K562 (cell line): ENCODE measurements around the gene DUSP28. TPM values are rescaled to one million over a fixed set of nuclear protein-coding genes. Genes with fewer than 3 reads are reported as not detected.

Source experiments
- ADNP ChIP-seq: fragments of 200-800 bp; sonication (Bioruptor generic); IDR thresholded peaks from 2 replicates; pipeline ENCODE4 v1.6.1; 2016; ENCODE audit warnings: missing genetic modification characterization, missing compliant biosample characterization
- ATF1 ChIP-seq, 2 experiments: fragments of 450-650 bp in 1 of 2; IDR thresholded peaks; 2 replicates each; pipeline ENCODE4 v1.6.1; 2016; ENCODE audit warnings: missing compliant biosample characterization in 1 of 2, missing genetic modification characterization in 1 of 2
- CBFA2T3 ChIP-seq: fragments of 450-650 bp; IDR thresholded peaks from 2 replicates; pipeline ENCODE4 v1.6.1; 2017
- CEBPG ChIP-seq, 3 experiments: fragments of 200-800 bp in 1 of 3; sonication (Bioruptor generic) in 1 of 3; sonication (generic) in 1 of 3; formaldehyde crosslinking in 1 of 3; IDR thresholded peaks in 2 of 3; conservative IDR thresholded peaks in 1 of 3; 2 replicates each; pipeline versions ENCODE4 v1.6.1 to v1.8.0; 2016 to 2022; ENCODE audit warnings: missing compliant biosample characterization in 2 of 3, missing genetic modification characterization in 2 of 3, mild to moderate bottlenecking in 1 of 3, missing genetic modification reagents in 1 of 3
- DMBX1 ChIP-seq: fragments of 250-450 bp; sonication (Bioruptor Pico); IDR thresholded peaks from 2 replicates; pipeline ENCODE4 v1.8.0; 2022; ENCODE audit warnings: inconsistent platforms, mild to moderate bottlenecking, moderate library complexity, borderline replicate concordance
- EP400 ChIP-seq: fragments of 450-650 bp; IDR thresholded peaks from 2 replicates; pipeline ENCODE4 v1.6.1; 2017; ENCODE audit warnings: antibody characterized with exemption, mild to moderate bottlenecking, moderate library complexity
- KDM1A ChIP-seq, 2 experiments: fragments of 450-650 bp; IDR thresholded peaks; 2 replicates each; pipeline ENCODE4 v1.6.1; 2016; ENCODE audit warnings: mild to moderate bottlenecking in 2 of 2
- NCOA6 ChIP-seq: fragments of 450-650 bp; IDR thresholded peaks from 2 replicates; pipeline ENCODE4 v1.6.1; 2017; ENCODE audit warnings: mild to moderate bottlenecking
- NR4A1 ChIP-seq, 2 experiments: fragments of 250-450 bp in 1 of 2; fragments of 450-650 bp in 1 of 2; sonication (Bioruptor Pico) in 1 of 2; IDR thresholded peaks; 2 replicates each; pipeline versions ENCODE4 v1.4.0 to v1.6.1; 2016 to 2020; ENCODE audit warnings: mild to moderate bottlenecking in 2 of 2, missing compliant biosample characterization in 1 of 2, missing genetic modification characterization in 1 of 2, moderate library complexity in 1 of 2
- POLR2B ChIP-seq: fragments of 450-650 bp; IDR thresholded peaks from 2 replicates; pipeline ENCODE4 v1.6.1; 2018; ENCODE audit warnings: low read depth; ENCODE audit not compliant: partially characterized antibody
- SP1 ChIP-seq: sonication (generic); formaldehyde crosslinking; IDR thresholded peaks from 2 replicates; pipeline ENCODE4 v1.8.1; 2022; ENCODE audit warnings: mild to moderate bottlenecking, missing genetic modification reagents
- TAL1 ChIP-seq: fragments of 450-650 bp; IDR thresholded peaks from 2 replicates; pipeline ENCODE4 v1.6.1; 2016; ENCODE audit warnings: mild to moderate bottlenecking
- ZNF589 ChIP-seq: fragments of 200-800 bp; sonication (Bioruptor generic); IDR thresholded peaks from 2 replicates; pipeline ENCODE4 v1.6.1; 2016; ENCODE audit warnings: low read depth, missing genetic modification characterization, missing compliant biosample characterization
- ZSCAN32 ChIP-seq: fragments of 450-650 bp; formaldehyde crosslinking; IDR thresholded peaks from 2 replicates; pipeline ENCODE4 v1.4.0; 2020; ENCODE audit warnings: mild to moderate bottlenecking, moderate library complexity
- polyA plus RNA-seq, 8 experiments: library from polyadenylated mRNA; depleted of rRNA in 4 of 8; stranded (reverse) in 5 of 8; unstranded in 3 of 8; fragments of >200 nt; fragmentation: Nextera tagmentation in 2 of 8; fragmentation: Illumina TruSeq in 1 of 8; extraction: Ambion mirVana in 2 of 8; extraction: Trizol in 1 of 8; gene quantifications; 2 replicates each; pipeline versions ENCODE4 v1.2.1 to v1.2.3, GENCODE V29; 2011 to 2014; ENCODE audit warnings: inconsistent platforms in 1 of 8, missing spikeins in 1 of 8
- total RNA-seq, 7 experiments: library from RNA; depleted of rRNA in 6 of 7; stranded (reverse); fragments of >200 nt in 6 of 7; fragmentation: Illumina TruSeq in 2 of 7; extraction: Trizol in 2 of 7; gene quantifications; 2 replicates each; pipeline versions ENCODE4 v1.2.1 to v1.2.3, GENCODE V29; 2011 to 2021; ENCODE audit warnings: low replicate concordance in 1 of 7
- TF ChIP-seq, protein P1 (sequence below): fragments of 200-800 bp; sonication (Bioruptor generic); IDR thresholded peaks from 2 replicates; pipeline ENCODE4 v1.6.1; 2016; ENCODE audit warnings: missing genetic modification characterization, missing compliant biosample characterization
- TF ChIP-seq, protein P2 (sequence below): sonication (generic); formaldehyde crosslinking; IDR thresholded peaks from 2 replicates; pipeline ENCODE4 v1.9.0; 2022; ENCODE audit warnings: mild to moderate bottlenecking, missing genetic modification reagents
- TF ChIP-seq, protein P3 (sequence below): sonication (generic); formaldehyde crosslinking; IDR thresholded peaks from 2 replicates; pipeline ENCODE4 v1.8.1; 2023; ENCODE audit warnings: mild to moderate bottlenecking, missing genetic modification reagents
- TF ChIP-seq, protein P4 (sequence below): fragments of 450-650 bp; IDR thresholded peaks from 2 replicates; pipeline ENCODE4 v1.6.1; 2014; ENCODE audit warnings: low read depth, mild to moderate bottlenecking, moderate library complexity, borderline replicate concordance

The DUSP28 gene
- total and polyA plus RNA-seq, 9 of the 15 experiments (the other 6 are each of a cell fraction or from before 2014, with no cell fraction given): 2.8 to 8.1 (median 4.2) TPM

DNA sequence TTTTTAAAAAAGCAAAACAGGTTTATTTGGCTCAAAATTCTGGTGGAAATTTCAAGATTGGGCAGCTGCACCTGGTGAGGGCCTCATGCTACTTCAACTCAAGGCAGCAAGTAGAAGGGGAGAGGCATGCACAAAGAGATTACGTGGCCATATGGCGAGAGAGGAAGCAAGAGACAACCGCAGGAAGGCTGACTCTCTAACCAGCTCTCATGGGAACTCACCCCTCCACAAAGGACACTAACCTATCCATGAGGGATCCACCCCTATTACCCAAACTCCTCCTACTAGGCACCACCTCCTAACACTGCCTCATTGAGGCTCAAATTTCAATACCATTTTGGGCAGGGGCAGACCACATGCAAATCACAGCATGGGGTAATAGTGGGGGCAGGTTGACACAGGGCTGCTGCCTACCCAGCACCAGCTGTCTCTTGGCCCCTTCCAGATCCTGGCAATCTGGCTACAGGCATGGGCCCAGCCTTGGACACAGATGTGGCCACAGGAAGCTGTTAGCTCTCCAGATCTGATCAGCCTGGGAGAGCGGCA, 24.4 kb downstream of the DUSP28 start (continued):
- TF ChIP-seq, protein P1, sequence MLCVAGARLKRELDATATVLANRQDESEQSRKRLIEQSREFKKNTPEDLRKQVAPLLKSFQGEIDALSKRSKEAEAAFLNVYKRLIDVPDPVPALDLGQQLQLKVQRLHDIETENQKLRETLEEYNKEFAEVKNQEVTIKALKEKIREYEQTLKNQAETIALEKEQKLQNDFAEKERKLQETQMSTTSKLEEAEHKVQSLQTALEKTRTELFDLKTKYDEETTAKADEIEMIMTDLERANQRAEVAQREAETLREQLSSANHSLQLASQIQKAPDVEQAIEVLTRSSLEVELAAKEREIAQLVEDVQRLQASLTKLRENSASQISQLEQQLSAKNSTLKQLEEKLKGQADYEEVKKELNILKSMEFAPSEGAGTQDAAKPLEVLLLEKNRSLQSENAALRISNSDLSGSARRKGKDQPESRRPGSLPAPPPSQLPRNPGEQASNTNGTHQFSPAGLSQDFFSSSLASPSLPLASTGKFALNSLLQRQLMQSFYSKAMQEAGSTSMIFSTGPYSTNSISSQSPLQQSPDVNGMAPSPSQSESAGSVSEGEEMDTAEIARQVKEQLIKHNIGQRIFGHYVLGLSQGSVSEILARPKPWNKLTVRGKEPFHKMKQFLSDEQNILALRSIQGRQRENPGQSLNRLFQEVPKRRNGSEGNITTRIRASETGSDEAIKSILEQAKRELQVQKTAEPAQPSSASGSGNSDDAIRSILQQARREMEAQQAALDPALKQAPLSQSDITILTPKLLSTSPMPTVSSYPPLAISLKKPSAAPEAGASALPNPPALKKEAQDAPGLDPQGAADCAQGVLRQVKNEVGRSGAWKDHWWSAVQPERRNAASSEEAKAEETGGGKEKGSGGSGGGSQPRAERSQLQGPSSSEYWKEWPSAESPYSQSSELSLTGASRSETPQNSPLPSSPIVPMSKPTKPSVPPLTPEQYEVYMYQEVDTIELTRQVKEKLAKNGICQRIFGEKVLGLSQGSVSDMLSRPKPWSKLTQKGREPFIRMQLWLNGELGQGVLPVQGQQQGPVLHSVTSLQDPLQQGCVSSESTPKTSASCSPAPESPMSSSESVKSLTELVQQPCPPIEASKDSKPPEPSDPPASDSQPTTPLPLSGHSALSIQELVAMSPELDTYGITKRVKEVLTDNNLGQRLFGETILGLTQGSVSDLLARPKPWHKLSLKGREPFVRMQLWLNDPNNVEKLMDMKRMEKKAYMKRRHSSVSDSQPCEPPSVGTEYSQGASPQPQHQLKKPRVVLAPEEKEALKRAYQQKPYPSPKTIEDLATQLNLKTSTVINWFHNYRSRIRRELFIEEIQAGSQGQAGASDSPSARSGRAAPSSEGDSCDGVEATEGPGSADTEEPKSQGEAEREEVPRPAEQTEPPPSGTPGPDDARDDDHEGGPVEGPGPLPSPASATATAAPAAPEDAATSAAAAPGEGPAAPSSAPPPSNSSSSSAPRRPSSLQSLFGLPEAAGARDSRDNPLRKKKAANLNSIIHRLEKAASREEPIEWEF (CRISPR knock-in tag): no peak
- TF ChIP-seq, protein P2, sequence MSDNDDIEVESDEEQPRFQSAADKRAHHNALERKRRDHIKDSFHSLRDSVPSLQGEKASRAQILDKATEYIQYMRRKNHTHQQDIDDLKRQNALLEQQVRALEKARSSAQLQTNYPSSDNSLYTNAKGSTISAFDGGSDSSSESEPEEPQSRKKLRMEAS (CRISPR knock-in tag): peak; percentile 88
- peak; percentile 62; the same call in 1 of the 2 replicates for TF ChIP-seq SP1
- 0 out of 2 replicates have a peak, but pooled peaks have one; percentile 20 for TF ChIP-seq DMBX1 (CRISPR knock-in tag)
- TF ChIP-seq ATF1 (CRISPR knock-in tag; IDR thresholded peaks at IDR 0.05): no peak
- TF ChIP-seq ATF1 (tag; IDR thresholded peaks at IDR 0.05): peak; percentile 43
- TF ChIP-seq CEBPG (CRISPR knock-in tag; IDR thresholded peaks at IDR 0.05): no peak; the same call in 1 of the 2 replicates
- peak; percentile 12 to 39; a peak in 1 of 4 replicates for TF ChIP-seq CEBPG (tag; conservative IDR thresholded peaks at IDR 0.05 in 1 of 2, IDR thresholded peaks at IDR 0.05 in 1 of 2)
- peak; percentile 64 for TF ChIP-seq CBFA2T3
- peak; percentile 10; the same call in 1 of the 2 replicates for TF ChIP-seq TAL1
- TF ChIP-seq POLR2B: peak; percentile 39
- no peak for TF ChIP-seq NCOA6
- TF ChIP-seq, protein P3, sequence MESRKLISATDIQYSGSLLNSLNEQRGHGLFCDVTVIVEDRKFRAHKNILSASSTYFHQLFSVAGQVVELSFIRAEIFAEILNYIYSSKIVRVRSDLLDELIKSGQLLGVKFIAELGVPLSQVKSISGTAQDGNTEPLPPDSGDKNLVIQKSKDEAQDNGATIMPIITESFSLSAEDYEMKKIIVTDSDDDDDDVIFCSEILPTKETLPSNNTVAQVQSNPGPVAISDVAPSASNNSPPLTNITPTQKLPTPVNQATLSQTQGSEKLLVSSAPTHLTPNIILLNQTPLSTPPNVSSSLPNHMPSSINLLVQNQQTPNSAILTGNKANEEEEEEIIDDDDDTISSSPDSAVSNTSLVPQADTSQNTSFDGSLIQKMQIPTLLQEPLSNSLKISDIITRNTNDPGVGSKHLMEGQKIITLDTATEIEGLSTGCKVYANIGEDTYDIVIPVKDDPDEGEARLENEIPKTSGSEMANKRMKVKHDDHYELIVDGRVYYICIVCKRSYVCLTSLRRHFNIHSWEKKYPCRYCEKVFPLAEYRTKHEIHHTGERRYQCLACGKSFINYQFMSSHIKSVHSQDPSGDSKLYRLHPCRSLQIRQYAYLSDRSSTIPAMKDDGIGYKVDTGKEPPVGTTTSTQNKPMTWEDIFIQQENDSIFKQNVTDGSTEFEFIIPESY (CRISPR knock-in tag): no peak
- no peak for TF ChIP-seq ZSCAN32 (CRISPR knock-in tag)
- 0 out of 2 replicates have a peak, but pooled peaks have one; percentile 24 for TF ChIP-seq ZNF589
- TF ChIP-seq, protein P4, sequence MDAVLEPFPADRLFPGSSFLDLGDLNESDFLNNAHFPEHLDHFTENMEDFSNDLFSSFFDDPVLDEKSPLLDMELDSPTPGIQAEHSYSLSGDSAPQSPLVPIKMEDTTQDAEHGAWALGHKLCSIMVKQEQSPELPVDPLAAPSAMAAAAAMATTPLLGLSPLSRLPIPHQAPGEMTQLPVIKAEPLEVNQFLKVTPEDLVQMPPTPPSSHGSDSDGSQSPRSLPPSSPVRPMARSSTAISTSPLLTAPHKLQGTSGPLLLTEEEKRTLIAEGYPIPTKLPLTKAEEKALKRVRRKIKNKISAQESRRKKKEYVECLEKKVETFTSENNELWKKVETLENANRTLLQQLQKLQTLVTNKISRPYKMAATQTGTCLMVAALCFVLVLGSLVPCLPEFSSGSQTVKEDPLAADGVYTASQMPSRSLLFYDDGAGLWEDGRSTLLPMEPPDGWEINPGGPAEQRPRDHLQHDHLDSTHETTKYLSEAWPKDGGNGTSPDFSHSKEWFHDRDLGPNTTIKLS: peak; percentile 80; the same call in 1 of the 2 replicates
- TF ChIP-seq ADNP (tag): no peak
- peak; percentile 6 to 31; a peak in 1 of 4 replicates for TF ChIP-seq KDM1A (IDR thresholded peaks at IDR 0.05)
- TF ChIP-seq NR4A1 (CRISPR knock-in tag; IDR thresholded peaks at IDR 0.05): no peak
- TF ChIP-seq NR4A1 (tag; IDR thresholded peaks at IDR 0.05): no peak
- TF ChIP-seq EP400: peak; percentile 79
